HG03060 (cell line): ENCODE results near the gene PHIP.

ENCODE experiments used
- ATAC-seq: cut with Tn5 transposase; IDR thresholded peaks from one replicate; pipeline ENCODE4 v1.9.1; 2021; ENCODE audit warnings: low read depth, moderate number of reproducible peaks; ENCODE audit not compliant: unreplicated experiment

The PHIP gene

DNA sequence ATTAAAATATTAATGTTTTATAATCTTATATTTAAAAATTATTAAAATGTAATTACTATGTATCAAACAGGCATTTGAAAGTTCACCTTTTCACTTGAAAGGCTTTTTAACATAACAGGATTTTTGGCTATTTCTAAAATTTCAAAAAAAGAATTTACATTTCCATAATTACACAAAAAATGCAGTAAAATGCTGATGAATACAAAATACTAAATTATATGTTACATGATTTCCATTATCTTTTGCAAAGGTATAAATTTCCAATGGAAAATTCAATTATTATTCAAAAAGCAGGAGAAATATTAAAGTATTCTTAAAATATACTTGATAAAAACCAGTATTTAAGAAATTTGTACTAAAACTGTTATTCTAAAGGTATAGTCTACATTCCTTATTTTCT is 66.1 kb downstream of the PHIP start:
- ATAC-seq: no peak

DNA sequence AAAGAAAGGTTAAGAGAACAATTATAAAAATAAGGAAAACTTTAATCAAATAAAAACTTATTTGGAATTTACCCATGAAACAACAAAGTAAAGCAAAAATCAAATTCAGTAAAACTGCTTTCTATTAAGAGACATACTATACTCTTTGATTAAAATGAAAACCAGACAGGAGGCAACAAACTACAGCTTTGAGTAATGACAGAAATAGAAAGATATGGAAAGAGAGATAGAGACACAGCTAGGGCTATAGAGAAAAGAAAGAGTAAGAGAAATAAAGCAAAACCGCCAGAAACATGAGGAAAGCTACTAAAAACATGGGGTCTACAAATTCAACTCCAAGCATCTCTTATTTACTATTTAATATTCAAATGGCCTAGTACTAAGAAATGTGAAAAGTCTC is 67.6 kb downstream of the PHIP start:
- no peak for ATAC-seq

DNA sequence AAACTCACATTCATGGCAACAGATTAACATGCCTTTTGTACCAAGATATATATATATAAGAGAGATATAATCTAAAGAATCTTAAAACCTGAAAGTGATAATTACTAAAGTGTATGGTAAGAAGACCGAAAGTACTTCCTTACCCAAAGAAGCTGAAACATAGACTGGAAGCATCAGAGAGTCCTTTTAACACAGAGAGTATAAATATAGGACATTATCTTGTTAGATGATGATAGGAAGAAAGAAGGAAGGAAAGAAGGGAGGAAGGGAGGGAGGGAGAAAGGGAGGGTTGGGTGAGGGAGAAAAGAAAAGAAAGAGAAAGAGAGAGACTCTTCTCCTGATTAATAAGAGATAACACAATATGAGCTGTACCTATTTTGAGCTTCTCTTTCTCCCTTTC is 68.2 kb downstream of the PHIP start:
- ATAC-seq: no peak

DNA sequence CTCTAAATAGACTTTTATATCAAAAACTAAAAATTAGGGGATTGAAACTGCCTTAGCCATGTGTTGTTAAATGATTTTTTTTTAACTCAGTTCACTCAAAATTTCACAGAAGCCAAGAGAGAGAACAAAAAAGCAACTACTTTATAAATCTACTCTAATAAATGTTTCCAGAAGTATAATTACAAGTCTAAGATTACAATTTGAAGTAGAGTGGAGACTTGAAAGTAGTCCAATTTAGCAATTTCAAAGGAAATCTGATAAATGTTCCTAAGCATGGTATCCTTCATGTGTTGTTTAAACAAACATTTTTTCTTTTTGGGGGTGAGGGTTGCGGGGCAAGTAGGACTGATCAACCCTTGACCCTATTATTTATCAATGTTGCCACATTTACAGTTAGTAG is 72.6 kb downstream of the PHIP start:
- ATAC-seq: no peak

DNA sequence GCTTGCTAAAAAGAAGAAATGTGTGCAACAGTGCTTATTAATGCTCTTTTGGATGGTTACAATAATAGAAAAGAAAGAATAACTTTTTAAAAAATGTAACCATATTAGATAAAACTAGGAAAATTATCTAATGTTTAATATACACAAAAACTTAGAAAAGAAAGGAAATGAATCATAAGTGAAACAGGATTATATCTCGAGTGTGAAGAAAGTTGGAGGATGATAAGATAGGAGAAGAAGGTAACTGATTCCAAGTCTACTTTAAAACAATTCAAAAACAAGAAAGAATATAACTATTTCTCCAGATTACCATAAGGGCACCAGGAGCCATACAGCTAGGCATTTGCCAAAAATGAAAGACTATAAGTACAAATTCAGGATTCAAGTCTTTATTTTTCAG is 73.0 kb downstream of the PHIP start:
- no peak for ATAC-seq

DNA sequence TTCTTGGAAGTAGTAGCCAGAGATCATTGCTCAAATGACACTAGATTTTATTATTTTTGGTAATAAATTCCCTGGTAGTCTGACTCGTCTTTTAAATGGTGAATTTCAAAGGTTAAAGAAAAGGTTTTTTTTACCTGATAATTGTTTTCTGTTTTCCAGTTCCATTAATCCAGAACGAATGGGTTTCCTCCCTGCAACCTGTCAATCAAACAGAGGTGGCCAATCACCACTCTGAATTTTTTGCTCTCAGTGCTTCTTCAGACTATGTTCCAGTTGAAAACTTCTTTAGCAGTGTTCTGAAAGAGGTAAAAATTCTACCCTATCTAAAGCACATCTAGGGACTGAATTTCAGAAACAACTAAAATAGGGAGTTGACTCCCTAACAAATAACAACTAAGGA is 73.8 kb downstream of the PHIP start:
- ATAC-seq: no peak

DNA sequence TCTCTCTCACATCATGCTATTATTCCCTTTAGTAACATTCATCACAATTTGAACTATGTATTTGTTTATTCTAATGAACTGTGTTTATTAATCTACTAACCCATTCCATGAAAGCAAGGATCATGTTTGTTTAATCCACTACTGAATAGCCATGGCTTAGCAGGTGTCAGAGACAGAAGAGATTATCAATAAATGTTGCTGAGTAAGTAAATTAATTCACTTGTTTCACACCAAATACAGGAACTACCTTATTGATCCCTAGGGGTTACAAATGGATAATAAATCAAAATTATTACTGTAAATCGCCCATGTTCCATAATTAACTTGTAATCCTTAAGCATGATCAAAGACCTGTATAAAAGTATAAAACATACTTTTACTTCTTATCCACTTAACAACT is 76.6 kb downstream of the PHIP start:
- no peak for ATAC-seq

DNA sequence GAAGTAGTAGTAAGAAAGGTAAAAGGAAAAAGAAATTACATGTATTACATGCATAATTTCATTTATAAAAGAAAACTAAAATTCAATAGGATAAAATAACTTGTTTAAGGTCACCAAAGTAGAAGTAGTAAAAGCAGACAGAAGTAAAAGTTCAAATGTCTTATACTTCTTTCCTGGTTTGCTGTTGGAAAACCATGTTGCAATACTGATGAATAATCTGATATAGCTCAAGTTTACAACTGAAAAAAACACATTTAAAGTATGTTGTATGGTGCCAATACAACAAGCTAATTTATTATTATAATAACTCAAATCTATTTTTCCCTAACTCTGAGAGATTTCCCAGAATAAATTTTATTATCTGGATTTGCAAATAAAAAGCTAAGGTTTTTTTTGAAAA is 78.3 kb downstream of the PHIP start:
- no peak for ATAC-seq

DNA sequence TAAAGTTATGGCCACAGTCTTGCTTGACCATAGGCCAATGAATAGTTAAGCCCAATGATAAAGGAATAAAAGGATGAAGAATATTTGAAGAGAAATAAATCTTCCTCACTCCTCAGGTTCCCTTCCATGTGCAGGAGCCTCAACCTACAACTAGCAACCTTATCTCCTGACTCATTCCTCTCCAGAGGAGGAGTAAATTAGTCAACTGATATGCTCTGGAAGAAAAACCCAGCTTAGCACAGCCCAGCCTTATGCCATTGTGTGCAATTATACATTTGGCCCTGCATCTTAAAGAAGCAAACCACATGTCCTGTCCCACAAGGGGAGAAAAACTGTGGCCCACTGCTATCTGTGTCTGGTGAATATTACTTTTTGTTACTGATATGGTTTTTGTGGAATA is 82.1 kb downstream of the PHIP start:
- ATAC-seq: no peak

DNA sequence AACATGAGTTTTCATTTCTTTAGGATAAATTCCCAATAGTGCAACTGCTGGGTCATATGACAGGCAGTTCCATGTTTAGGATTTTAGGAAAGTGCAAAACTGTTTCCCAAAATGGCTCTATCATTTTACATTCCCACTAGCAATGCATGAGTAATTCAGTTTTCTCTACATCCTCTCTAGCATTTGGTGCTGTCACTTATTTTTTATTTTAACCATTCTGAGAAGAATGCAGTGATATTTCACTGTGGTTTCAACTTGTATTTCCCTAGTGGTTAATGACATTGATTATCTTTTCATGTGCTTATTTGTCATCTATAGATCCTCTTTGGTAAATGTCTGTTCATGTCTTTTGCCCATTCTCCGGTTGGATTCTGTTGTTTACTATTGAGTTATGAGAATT is 82.7 kb downstream of the PHIP start:
- no peak for ATAC-seq

DNA sequence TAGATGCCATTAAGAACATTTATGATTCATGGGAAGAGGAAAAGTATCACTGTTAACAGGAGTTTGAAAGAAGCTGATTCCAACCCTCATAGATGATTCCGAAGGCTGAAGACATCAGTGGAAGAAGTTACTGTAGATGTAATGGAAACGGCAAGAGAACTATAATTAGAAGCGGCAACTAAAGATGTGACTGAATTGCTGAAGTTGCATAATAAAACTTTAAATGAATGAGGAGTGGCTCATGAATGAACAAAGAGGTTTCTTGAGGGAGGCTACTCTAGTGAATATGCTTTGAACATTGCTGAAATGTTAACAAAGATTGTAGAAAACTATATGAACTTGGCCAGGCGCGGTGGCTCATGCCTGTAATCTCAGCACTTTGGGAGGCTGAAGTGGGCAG is 84.1 kb downstream of the PHIP start:
- no peak for ATAC-seq

DNA sequence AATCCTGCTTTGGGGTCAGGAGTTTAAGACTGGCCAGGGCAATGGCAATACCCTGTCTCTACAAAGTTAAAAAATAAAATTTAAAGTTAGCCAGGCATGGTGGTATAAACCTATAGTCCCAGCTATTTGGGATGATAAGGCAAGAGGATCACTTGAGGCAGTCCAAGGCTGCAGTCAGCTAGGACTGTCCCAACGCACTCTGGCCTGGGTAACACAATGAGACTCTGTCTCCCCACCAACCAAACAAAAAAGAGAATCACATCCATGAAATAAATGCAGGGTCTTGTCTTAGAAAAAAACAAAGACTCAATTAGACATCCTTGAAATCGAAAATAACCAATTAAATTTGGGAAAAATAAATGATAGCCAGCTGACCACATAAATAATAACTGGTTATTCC is 88.9 kb downstream of the PHIP start:
- no peak for ATAC-seq

DNA sequence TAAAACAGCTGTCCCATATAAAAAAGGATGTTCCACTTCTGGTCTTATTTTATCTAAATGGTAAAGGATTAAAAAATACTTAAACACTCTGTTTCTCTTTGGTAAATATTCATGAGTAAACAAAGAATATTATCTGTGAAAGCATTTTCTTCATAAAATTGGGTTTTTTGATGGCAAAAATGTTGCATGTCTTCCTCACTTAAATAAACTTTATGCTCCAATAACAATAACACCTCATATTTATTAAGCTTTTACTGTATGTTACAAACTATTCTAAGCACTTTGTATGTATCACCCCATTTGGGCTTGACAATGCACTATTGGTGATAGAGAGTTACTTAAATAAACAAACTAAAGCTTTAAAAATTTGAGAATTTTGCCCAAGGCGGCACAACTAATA is 91.9 kb downstream of the PHIP start:
- ATAC-seq: no peak

DNA sequence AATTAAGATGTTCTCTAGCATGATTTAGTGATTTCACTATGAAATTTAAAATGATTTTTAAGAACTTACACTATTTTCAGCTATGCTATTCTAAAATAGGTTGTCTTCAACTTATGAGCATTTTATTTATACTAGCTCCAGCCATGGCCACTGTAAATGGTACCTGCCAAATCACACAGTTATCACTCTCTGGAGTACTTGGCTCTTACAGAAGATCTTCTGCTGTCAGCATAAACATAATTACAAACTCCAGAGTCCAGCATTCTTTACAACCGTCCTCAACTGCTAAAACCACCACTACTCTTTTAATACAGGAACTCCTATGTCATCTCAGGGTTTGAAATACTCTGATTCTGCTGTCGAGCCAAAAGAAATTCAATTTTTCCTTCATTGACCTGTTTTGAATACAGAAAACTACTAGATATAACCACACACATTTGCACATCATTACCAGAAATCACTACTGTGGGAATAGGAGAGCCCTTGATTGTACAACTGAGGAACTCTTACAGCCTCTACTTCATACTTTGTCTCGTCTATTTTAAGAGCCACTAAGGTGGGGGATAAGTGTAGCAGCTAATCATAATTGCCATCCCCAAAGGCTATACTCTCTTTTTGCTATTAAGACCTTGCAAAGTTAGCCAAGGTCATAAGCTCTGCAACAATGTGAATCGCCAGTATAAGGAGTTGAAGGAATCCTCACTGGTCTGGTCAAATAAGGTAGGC is 93.7 kb downstream of the PHIP start:
- no peak for ATAC-seq

DNA sequence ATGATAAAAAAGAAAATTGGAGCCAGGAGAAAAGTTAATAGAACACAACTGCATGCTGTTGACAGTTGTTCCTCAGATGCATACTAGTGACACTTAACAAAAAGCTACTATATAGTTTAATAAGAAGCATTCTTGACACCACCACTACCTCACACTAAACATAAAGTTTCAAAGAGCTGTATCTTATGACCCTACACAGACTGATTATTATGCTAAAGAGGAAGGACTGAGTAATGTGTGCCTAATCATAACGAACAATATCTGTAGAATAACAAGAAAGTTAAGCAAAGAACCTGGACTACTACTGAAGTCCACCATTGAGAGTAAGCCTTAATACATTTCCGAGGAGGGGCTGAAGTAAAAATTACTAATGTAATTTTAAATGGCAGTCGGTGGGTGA is 110.9 kb downstream of the PHIP start:
- ATAC-seq: no peak

DNA sequence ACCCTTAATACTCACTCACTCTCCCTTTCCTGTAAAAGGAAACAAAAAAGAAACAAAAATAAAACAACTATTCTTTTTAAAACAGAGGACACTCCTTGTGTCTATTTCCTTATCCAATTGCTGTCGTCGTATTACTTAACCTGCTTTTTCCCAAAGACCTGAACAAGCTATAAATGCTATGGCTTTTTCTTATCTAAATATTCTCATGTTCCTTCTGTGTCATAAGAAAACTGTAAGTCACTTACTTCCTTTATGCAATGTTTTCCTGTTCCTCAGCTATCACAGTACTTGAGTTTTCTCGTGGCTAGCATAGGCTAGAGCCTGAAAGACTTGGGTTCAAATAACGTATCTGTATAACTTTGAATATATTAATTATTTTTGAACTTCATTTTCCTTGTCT is 111.5 kb downstream of the PHIP start:
- no peak for ATAC-seq

DNA sequence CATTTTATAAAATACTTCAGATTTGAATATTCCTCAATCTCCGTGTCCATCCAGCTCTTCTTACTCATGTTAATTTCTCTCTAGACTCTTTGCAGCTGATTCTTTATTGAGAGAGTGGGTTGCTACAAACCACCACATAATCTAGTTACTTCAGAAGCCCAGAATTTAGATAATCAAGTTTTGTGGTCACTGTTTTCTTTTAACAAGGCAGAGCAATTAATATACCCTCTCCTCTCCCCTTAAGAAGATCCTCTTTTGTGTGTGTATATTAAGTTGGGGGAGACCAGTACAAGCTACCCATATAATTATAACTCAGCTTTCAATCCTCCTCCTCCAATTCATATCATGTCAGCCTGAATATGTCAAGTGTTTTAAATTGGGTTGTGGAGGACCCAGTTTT is 115.6 kb downstream of the PHIP start:
- no peak for ATAC-seq

DNA sequence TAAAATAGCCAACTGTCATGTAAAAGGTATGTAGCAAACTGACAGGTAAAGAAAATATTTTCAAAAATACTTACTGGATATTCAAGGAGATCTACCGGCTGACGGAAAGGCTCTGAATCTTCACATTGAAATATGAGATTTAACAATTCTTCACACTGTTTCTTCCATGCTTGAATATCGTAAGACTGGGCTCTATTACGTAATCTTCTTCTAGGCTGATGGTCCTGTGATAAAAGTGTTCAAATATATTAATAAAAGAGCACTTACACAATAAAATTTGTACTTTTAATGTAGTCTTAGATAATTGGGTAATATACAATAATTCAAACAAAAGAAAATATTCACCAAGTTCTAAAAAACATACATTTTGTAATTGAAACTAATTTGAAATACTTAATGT is 123.3 kb downstream of the PHIP start:
- no peak for ATAC-seq

DNA sequence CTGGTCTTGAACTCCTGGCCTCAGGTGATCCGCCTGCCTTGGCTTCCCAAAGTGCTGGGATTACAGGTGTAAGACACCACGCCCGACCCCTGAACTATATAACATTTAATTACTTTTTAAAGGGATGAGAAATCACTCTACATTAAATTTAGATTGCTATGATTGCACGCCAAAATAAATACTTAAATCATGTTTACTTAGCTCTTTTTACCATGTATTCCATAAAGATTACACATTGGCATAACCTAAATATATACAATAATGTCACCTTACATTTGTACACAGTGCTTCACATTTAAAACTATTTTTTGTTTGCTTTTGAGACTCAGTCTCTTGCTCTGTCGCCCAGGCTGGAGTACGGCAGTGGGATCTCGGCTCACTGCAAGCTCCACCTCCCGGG is 124.3 kb downstream of the PHIP start:
- ATAC-seq: no peak

DNA sequence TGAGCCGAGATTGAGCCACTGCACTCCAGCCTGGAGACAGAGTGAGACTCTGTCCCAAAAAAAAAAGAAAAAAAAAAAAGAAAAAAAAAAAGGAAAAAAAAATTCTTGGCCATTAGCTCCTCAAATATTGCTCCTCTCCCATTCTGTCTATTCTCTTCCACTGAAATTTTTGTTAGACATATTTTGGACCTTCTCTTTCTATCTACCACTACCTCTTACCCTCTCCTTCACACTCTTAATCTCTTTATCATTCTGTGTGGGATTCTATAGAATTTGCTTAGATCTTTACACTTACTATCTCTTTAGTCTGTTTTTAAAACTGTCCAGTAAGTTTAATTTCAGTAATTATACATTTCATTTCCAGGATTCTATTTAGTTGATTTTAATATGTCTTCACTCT is 125.7 kb downstream of the PHIP start:
- ATAC-seq: no peak

DNA sequence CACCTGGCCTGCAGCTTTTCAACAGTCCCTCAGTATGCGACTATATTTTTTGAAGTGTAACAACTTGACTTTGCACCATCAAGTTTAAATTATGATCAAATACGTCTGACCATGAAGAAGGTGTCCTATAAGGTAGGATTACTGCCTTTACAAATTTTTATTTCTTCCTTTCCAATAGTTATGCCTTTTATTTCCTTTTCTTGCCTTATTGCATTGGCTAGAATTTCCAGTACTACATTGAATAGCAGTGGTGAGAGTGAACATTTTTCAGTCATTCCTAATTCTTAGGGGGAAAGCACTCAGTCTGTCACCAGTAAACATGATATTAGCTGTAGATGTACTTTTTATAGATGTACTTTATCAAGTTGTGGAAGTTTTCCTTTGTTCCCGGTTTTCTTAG is 129.3 kb downstream of the PHIP start:
- ATAC-seq: no peak

DNA sequence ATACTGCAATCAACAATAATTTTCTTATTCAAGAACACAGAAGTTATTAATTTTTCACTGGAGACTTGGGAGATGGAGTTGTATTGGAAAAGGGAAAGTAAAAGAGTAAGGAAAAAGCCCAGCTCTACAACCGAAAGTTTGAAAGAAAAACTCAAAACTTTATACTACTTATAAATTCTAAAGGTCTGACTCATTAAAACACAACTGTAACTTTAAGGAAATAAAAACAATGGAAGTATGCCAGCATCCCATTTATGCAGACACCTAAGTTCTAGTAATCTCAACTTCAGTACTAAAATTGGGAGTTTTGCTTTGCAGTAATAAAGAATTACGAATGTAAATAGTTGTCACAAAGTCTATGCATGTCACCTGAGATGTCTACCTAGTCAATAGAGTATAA is 130.1 kb downstream of the PHIP start:
- ATAC-seq: no peak

DNA sequence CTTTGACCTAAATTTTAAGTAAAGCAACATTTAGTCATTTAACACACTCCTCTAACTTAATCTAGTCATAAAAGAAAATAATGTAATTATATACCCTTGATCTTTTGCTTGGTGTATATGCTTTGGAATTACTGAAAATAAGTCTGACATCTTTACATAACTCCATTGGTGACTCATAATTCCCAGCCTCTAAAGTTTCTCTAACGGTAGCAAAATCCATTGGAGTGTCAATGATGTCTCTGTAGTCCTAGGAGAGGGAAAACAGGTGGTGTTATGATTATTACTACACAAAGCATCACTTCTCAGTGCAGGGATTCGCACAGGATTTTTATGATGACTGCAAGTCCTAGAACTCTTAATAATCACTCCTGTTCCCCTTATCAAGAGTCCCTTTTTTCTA is 130.5 kb downstream of the PHIP start:
- ATAC-seq: no peak
